ENCODE measurements around the gene MAFB.

DNA sequence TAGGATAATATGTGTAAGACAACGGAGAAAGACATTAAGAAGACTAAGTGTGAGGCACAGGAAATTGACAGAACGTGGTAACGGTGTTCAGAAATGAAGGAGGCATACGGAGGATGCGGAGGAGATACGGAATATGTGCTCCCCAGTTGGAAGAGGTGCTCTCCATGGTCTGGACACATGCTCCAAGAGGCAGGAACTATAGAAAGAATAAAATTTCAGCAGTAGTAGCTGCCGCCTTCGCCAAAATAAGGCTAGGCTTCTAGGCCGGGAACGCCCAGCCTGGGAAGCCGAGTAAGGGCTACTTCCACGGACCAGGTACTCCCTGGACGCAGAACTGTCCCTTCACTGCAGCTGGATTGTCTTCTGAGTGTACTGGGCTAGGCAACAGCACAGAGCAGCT, 7.4 kb downstream of the MAFB start:
- no peak for TF ChIP-seq RAD21 (IDR thresholded peaks at IDR 0.05; ENCODE audit: low read length)
- no peak for TF ChIP-seq POLR2AphosphoS5 (IDR thresholded peaks at IDR 0.05; ENCODE audit: low read depth, low read length)
- TF ChIP-seq SMC3 (IDR thresholded peaks at IDR 0.05; ENCODE audit: low read depth, low read length), result no peak
- TF ChIP-seq, protein P1, sequence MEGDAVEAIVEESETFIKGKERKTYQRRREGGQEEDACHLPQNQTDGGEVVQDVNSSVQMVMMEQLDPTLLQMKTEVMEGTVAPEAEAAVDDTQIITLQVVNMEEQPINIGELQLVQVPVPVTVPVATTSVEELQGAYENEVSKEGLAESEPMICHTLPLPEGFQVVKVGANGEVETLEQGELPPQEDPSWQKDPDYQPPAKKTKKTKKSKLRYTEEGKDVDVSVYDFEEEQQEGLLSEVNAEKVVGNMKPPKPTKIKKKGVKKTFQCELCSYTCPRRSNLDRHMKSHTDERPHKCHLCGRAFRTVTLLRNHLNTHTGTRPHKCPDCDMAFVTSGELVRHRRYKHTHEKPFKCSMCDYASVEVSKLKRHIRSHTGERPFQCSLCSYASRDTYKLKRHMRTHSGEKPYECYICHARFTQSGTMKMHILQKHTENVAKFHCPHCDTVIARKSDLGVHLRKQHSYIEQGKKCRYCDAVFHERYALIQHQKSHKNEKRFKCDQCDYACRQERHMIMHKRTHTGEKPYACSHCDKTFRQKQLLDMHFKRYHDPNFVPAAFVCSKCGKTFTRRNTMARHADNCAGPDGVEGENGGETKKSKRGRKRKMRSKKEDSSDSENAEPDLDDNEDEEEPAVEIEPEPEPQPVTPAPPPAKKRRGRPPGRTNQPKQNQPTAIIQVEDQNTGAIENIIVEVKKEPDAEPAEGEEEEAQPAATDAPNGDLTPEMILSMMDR (IDR thresholded peaks at IDR 0.05), result no peak
- no peak for TF ChIP-seq MXI1 (IDR thresholded peaks at IDR 0.05; ENCODE audit: low read depth, low read length)
- TF ChIP-seq, protein P2, sequence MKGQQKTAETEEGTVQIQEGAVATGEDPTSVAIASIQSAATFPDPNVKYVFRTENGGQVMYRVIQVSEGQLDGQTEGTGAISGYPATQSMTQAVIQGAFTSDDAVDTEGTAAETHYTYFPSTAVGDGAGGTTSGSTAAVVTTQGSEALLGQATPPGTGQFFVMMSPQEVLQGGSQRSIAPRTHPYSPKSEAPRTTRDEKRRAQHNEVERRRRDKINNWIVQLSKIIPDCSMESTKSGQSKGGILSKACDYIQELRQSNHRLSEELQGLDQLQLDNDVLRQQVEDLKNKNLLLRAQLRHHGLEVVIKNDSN (IDR thresholded peaks at IDR 0.05; ENCODE audit: borderline replicate concordance, low read depth), result no peak
- TF ChIP-seq, protein P3, sequence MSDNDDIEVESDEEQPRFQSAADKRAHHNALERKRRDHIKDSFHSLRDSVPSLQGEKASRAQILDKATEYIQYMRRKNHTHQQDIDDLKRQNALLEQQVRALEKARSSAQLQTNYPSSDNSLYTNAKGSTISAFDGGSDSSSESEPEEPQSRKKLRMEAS (IDR thresholded peaks at IDR 0.05; ENCODE audit: low read depth), result no peak
